ENCODE results near the gene GSAP. TPM values are rescaled to one million over a fixed set of nuclear protein-coding genes. Genes with fewer than 3 reads are reported as not detected.
"Not testable (repeated sequence)": the region's sequence is repeated elsewhere in the genome, so short reads cannot be mapped to it uniquely, and the experiment has no call there.

GSAP gene
- total and polyA plus RNA-seq, 4 donors: 3.7 to 24.1 (median 8.0) TPM

- DNase-seq: no peak
- 61 to 65% methylated on average over 6 of the region's 6 CpGs for WGBS, 2 donors
Observed at GRCh38 chr7:77353911-77354310, 62.2 kb downstream of the GSAP start.

GRCh38 chr7:77353407-77353721 lies 62.8 kb downstream of the GSAP start:
- Histone ChIP-seq H3K9me3 (ENCODE audit: control insufficient read depth, low read length) (no peaks in the 10 kb centered on the region), H3K4me3 (ENCODE audit: low read length in 2 of 2) (no peak overlapping the region), H3K27ac (ENCODE audit: low read depth in 1 of 2, low read length in 2 of 2) (no peak overlapping the region), H3K36me3 (ENCODE audit: control insufficient read depth in 1 of 2, insufficient read depth in 2 of 2, low read length in 1 of 2) (no peaks in the 10 kb centered on the region), H3K27me3 (ENCODE audit: control insufficient read depth in 1 of 2, insufficient read depth in 2 of 2, low read length in 1 of 2) (no peaks in the 10 kb centered on the region), H3K4me1 (ENCODE audit: control insufficient read depth in 1 of 2, insufficient read depth in 2 of 2, low read length in 2 of 2) (no peaks in the 10 kb centered on the region)
- intact Hi-C loops (cut with DNase I): no loop called here
- DNase-seq: no peak
- 43 to 50% methylated on average over 1 of the region's 1 CpG for WGBS, 2 donors
- ATAC-seq (ENCODE audit: low FRiP score): no peak

More at GRCh38 chr7:77353911-77354310, 62.2 kb downstream of the GSAP start:
- Histone ChIP-seq H3K27me3 (ENCODE audit: control insufficient read depth in 1 of 2, insufficient read depth in 2 of 2, low read length in 1 of 2) (no peaks in the 10 kb centered on the region), H3K27ac (ENCODE audit: low read depth in 1 of 2, low read length in 2 of 2) (no peak overlapping the region), H3K36me3 (ENCODE audit: control insufficient read depth in 1 of 2, insufficient read depth in 2 of 2, low read length in 1 of 2) (no peaks in the 10 kb centered on the region), H3K4me3 (ENCODE audit: low read length in 2 of 2) (no peak overlapping the region), H3K9me3 (ENCODE audit: control insufficient read depth, low read length) (no peaks in the 10 kb centered on the region), H3K4me1 (ENCODE audit: control insufficient read depth in 1 of 2, insufficient read depth in 2 of 2, low read length in 2 of 2) (no peaks in the 10 kb centered on the region)
- ATAC-seq (ENCODE audit: low FRiP score): no peak
- intact Hi-C loops (cut with DNase I): no loop called here

- 57 to 64% methylated on average over 4 of the region's 4 CpGs for WGBS, 2 donors
- no peaks in the 10 kb centered on the region for H3K27me3 ChIP-seq (ENCODE audit: control insufficient read depth in 1 of 2, insufficient read depth in 2 of 2, low read length in 1 of 2)
- ATAC-seq (ENCODE audit: low FRiP score) (no peak), DNase-seq (no peak)
- no peak overlapping the region for H3K4me3 ChIP-seq (ENCODE audit: low read length in 2 of 2)
- H3K36me3 ChIP-seq (ENCODE audit: control insufficient read depth in 1 of 2, insufficient read depth in 2 of 2, low read length in 1 of 2): no peaks in the 10 kb centered on the region
- no peaks in the 10 kb centered on the region for H3K9me3 ChIP-seq (ENCODE audit: control insufficient read depth, low read length)
- intact Hi-C loops (cut with DNase I): no loop called here
- no peaks in the 10 kb centered on the region for H3K4me1 ChIP-seq (ENCODE audit: control insufficient read depth in 1 of 2, insufficient read depth in 2 of 2, low read length in 2 of 2)
- H3K27ac ChIP-seq (ENCODE audit: low read depth in 1 of 2, low read length in 2 of 2): no peak overlapping the region
Observed at GRCh38 chr7:77352665-77353406, 63.3 kb downstream of the GSAP start.

GRCh38 chr7:77351539-77352004 lies 64.6 kb downstream of the GSAP start:
- Histone ChIP-seq H3K4me3 (ENCODE audit: low read length in 2 of 2) (no peak overlapping the region), H3K36me3 (ENCODE audit: control insufficient read depth in 1 of 2, insufficient read depth in 2 of 2, low read length in 1 of 2) (no peaks in the 10 kb centered on the region), H3K27me3 (ENCODE audit: control insufficient read depth in 1 of 2, insufficient read depth in 2 of 2, low read length in 1 of 2) (no peaks in the 10 kb centered on the region), H3K9me3 (ENCODE audit: control insufficient read depth, low read length) (no peaks in the 10 kb centered on the region), H3K4me1 (ENCODE audit: control insufficient read depth in 1 of 2, insufficient read depth in 2 of 2, low read length in 2 of 2) (no peaks in the 10 kb centered on the region), H3K27ac (ENCODE audit: low read depth in 1 of 2, low read length in 2 of 2) (no peak overlapping the region)
- DNase-seq (no peak), ATAC-seq (ENCODE audit: low FRiP score) (peak; percentile 48)
- whole genome bisulfite sequencing, 2 donors: 82 to 88% methylated on average over 5 of the region's 5 CpGs
- intact Hi-C loops (cut with DNase I): no loop called here

GRCh38 chr7:77349141-77349540 lies 67.0 kb downstream of the GSAP start:
- ATAC-seq (ENCODE audit: low FRiP score): no peak

GRCh38 chr7:77348371-77348813 lies 67.8 kb downstream of the GSAP start:
- no peak overlapping the region for H3K4me3 ChIP-seq (ENCODE audit: low read length in 2 of 2)
- H3K27me3 ChIP-seq (ENCODE audit: control insufficient read depth in 1 of 2, insufficient read depth in 2 of 2, low read length in 1 of 2): no peaks in the 10 kb centered on the region
- peak; percentile 38 for ATAC-seq (ENCODE audit: low FRiP score)
- H3K27ac ChIP-seq (ENCODE audit: low read depth in 1 of 2, low read length in 2 of 2): peak overlapping the region in 1 of 2 donors; percentile 3
- no peaks in the 10 kb centered on the region for H3K4me1 ChIP-seq (ENCODE audit: control insufficient read depth in 1 of 2, insufficient read depth in 2 of 2, low read length in 2 of 2)
- WGBS, 2 donors: 13 to 18% methylated on average over 3 of the region's 3 CpGs
- DNase-seq: no peak
- H3K36me3 ChIP-seq (ENCODE audit: control insufficient read depth in 1 of 2, insufficient read depth in 2 of 2, low read length in 1 of 2): no peaks in the 10 kb centered on the region
- intact Hi-C loops (cut with DNase I): no loop called here
- H3K9me3 ChIP-seq (ENCODE audit: control insufficient read depth, low read length): no peaks in the 10 kb centered on the region

More at GRCh38 chr7:77349141-77349540, 67.0 kb downstream of the GSAP start:
- H3K4me3 ChIP-seq (ENCODE audit: low read length in 2 of 2): no peak overlapping the region
- no peaks in the 10 kb centered on the region for H3K27me3 ChIP-seq (ENCODE audit: control insufficient read depth in 1 of 2, insufficient read depth in 2 of 2, low read length in 1 of 2)
- no peaks in the 10 kb centered on the region for H3K9me3 ChIP-seq (ENCODE audit: control insufficient read depth, low read length)
- H3K4me1 ChIP-seq (ENCODE audit: control insufficient read depth in 1 of 2, insufficient read depth in 2 of 2, low read length in 2 of 2): no peaks in the 10 kb centered on the region
- intact Hi-C loops (cut with DNase I): no loop called here
- H3K36me3 ChIP-seq (ENCODE audit: control insufficient read depth in 1 of 2, insufficient read depth in 2 of 2, low read length in 1 of 2): no peaks in the 10 kb centered on the region
- H3K27ac ChIP-seq (ENCODE audit: low read depth in 1 of 2, low read length in 2 of 2): no peak overlapping the region
- no peak for DNase-seq

GRCh38 chr7:77346441-77346840 lies 69.7 kb downstream of the GSAP start:
- Histone ChIP-seq H3K4me3 (ENCODE audit: low read length in 2 of 2) (no peak overlapping the region), H3K36me3 (ENCODE audit: control insufficient read depth in 1 of 2, insufficient read depth in 2 of 2, low read length in 1 of 2) (no peaks in the 10 kb centered on the region), H3K27me3 (ENCODE audit: control insufficient read depth in 1 of 2, insufficient read depth in 2 of 2, low read length in 1 of 2) (no peaks in the 10 kb centered on the region), H3K4me1 (ENCODE audit: control insufficient read depth in 1 of 2, insufficient read depth in 2 of 2, low read length in 2 of 2) (no peaks in the 10 kb centered on the region), H3K9me3 (ENCODE audit: control insufficient read depth, low read length) (no peaks in the 10 kb centered on the region), H3K27ac (ENCODE audit: low read depth in 1 of 2, low read length in 2 of 2) (no peak overlapping the region)
- DNase-seq (no peak), ATAC-seq (ENCODE audit: low FRiP score) (no peak)
- WGBS, 2 donors: 93% methylated on average over 3 of the region's 3 CpGs
- intact Hi-C loops (cut with DNase I): no loop called here

- H3K4me3 ChIP-seq (ENCODE audit: low read length in 2 of 2); DNase-seq; H3K36me3 ChIP-seq (ENCODE audit: control insufficient read depth in 1 of 2, insufficient read depth in 2 of 2, low read length in 1 of 2); H3K27me3 ChIP-seq (ENCODE audit: control insufficient read depth in 1 of 2, insufficient read depth in 2 of 2, low read length in 1 of 2); H3K27ac ChIP-seq (ENCODE audit: low read depth in 1 of 2, low read length in 2 of 2); H3K4me1 ChIP-seq (ENCODE audit: control insufficient read depth in 1 of 2, insufficient read depth in 2 of 2, low read length in 2 of 2); intact Hi-C loops (cut with DNase I); H3K9me3 ChIP-seq (ENCODE audit: control insufficient read depth, low read length); ATAC-seq (ENCODE audit: low FRiP score): not testable (repeated sequence)
- WGBS, 2 donors: 94 to 96% methylated on average over 9 of the region's 9 CpGs
Observed at GRCh38 chr7:77345426-77345825, 70.7 kb downstream of the GSAP start.

GRCh38 chr7:77339726-77340125 lies 76.4 kb downstream of the GSAP start:
- intact Hi-C loops (cut with DNase I): no loop called here
- Histone ChIP-seq H3K9me3 (ENCODE audit: control insufficient read depth, low read length) (no peaks in the 10 kb centered on the region), H3K27me3 (ENCODE audit: control insufficient read depth in 1 of 2, insufficient read depth in 2 of 2, low read length in 1 of 2) (no peaks in the 10 kb centered on the region), H3K4me1 (ENCODE audit: control insufficient read depth in 1 of 2, insufficient read depth in 2 of 2, low read length in 2 of 2) (peaks cover 2 to 3% of the 10 kb centered on the region in 2 donors), H3K27ac (ENCODE audit: low read depth in 1 of 2, low read length in 2 of 2) (no peak overlapping the region), H3K36me3 (ENCODE audit: control insufficient read depth in 1 of 2, insufficient read depth in 2 of 2, low read length in 1 of 2) (no peaks in the 10 kb centered on the region), H3K4me3 (ENCODE audit: low read length in 2 of 2) (no peak overlapping the region)
- ATAC-seq (ENCODE audit: low FRiP score) (no peak), DNase-seq (no peak)
- 73 to 81% methylated on average over 5 of the region's 5 CpGs for WGBS, 2 donors
